Upper lobe of left lung (tissue), 6 donors: ENCODE measurements around the gene WDR19. TPM values are rescaled to one million over a fixed set of nuclear protein-coding genes. Genes with fewer than 3 reads are reported as not detected.
A peak's percentile ranks its signal among the peaks of the same experiment; 100 is the strongest.

Experiments used
- ATAC-seq, 2 donors: fragments of 200-7000 bp; cut with Tn5 transposase; one replicate each; pipeline ENCODE4 v1.9.1; 2022; ENCODE audit warnings: mild to moderate bottlenecking in 2 of 2, moderate library complexity in 2 of 2; ENCODE audit not compliant: low FRiP score in 2 of 2
- DNase-seq, 2 donors: peaks; one replicate each; pipeline ENCODE4 v3.0.0-alpha.2; 2019 to 2020
- H3K27ac ChIP-seq, 4 donors: fragments of 200-600 bp; sonication (generic); one replicate each; pipeline ENCODE4 v1.5.1; 2016 to 2019
- H3K27me3 ChIP-seq, 4 donors: fragments of 200-600 bp; sonication (generic); one replicate each; pipeline ENCODE4 v1.5.1; 2017 to 2019
- H3K36me3 ChIP-seq, 4 donors: fragments of 200-600 bp; sonication (generic); one replicate each; pipeline ENCODE4 v1.5.1; 2016 to 2019
- H3K4me1 ChIP-seq, 4 donors: fragments of 200-600 bp; sonication (generic); one replicate each; pipeline ENCODE4 v1.5.1; 2018 to 2019
- H3K4me3 ChIP-seq, 4 donors: fragments of 200-600 bp; sonication (generic); one replicate each; pipeline ENCODE4 v1.5.1; 2017 to 2019; ENCODE audit warnings: mild to moderate bottlenecking in 2 of 4, moderate library complexity in 1 of 4
- H3K9me3 ChIP-seq, 4 donors: fragments of 200-600 bp; sonication (generic); one replicate each; pipeline ENCODE4 v1.5.1; 2018 to 2019
- EP300 ChIP-seq, 4 donors: sonication (generic); formaldehyde crosslinking; IDR thresholded peaks; one replicate each; pipeline ENCODE4 v1.5.1; 2017; ENCODE audit warnings: antibody characterized with exemption in 4 of 4, control low read depth in 2 of 4
- POLR2A ChIP-seq, 4 donors: fragments of 450-650 bp; IDR thresholded peaks; one replicate each; pipeline ENCODE4 v1.5.1; 2016 to 2017; ENCODE audit warnings: antibody characterized with exemption in 4 of 4, mild to moderate bottlenecking in 2 of 4
- POLR2AphosphoS5 ChIP-seq, 2 donors: sonication (generic); formaldehyde crosslinking; IDR thresholded peaks; one replicate each; pipeline ENCODE4 v1.5.1; 2017; ENCODE audit warnings: antibody characterized with exemption in 2 of 2
- WGBS, 2 donors: methylation state at CpG; one replicate each; pipeline ENCODE4 v1.1.5; 2017 to 2018; 5-methylcytosine and 5-hydroxymethylcytosine counted together
- total RNA-seq, 6 donors: library from RNA; depleted of rRNA in 4 of 6; stranded (reverse); fragments of >200 nt in 4 of 6; gene quantifications; one replicate each; pipeline versions ENCODE4 v1.1.0 to v1.2.1, GENCODE V29; 2016 to 2021
- TF ChIP-seq, protein P1 (sequence below), 6 experiments: fragments of 450-650 bp in 4 of 6; fragments of 200-600 bp in 2 of 6; sonication (generic) in 2 of 6; IDR thresholded peaks; one replicate each; pipeline ENCODE4 v1.5.1; 2016 to 2019; ENCODE audit warnings: antibody characterized with exemption in 6 of 6
- donor health status: DM: no; HTN: no; CAD: no; lungs with moderate emphysema.
- donor health status: DM: no; HTN: yes; CAD: no; lungs with severe emphysema.

WDR19 gene
- total RNA-seq, 6 donors from 2014 or later = 27.1 to 211 (median 52.3) TPM

DNA sequence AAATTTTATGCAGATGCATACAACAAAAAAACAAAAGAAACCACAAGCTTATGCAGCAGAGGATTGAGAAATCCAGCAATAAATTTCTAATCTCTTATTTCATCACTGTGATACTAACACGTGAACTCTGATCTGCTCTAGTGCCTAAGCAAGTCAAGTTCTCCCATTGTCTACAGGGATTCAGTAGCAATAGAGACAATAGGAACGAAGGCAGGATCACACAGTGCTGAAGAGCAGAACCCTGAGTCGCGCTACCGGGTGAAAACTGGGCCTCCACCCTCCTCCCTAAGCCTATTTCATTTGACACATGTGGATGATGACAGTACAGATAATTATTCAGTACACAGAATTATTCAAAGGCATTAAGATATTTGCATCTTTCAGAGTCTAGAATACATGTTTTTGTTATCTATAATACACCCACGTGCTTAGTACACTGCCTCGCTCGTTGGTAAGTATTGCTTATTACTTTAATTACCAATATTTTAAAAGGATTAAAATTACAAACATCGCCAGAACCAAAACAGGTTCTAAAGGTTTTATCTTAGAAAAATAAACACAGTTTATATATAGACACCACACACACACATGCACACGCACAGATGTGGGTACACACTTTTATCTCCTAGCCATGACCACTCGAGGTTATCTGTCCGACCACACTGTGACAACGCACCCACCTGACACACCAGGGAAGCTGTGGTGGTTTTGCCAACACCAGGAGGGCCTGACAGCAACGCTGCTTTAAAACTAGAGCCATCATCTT, 123.8 kb downstream of the WDR19 start:
- Histone ChIP-seq H3K27ac (no peak overlapping the region), H3K4me3 (no peak overlapping the region), H3K9me3 (no peaks in the 10 kb centered on the region), H3K4me1 (peaks cover 0 to 4% (median 0%) of the 10 kb centered on the region in 4 donors), H3K27me3 (no peaks in the 10 kb centered on the region), H3K36me3 (peaks cover 0 to 91% (median 42%) of the 10 kb centered on the region in 4 donors)
- DNase-seq (no peak), ATAC-seq (no peak)
- WGBS, 2 donors = 81 to 87% methylated on average over 14 of the region's 14 CpGs
- TF ChIP-seq POLR2A (IDR thresholded peaks at IDR 0.05) (no peak), EP300 (IDR thresholded peaks at IDR 0.05) (no peak), POLR2AphosphoS5 (IDR thresholded peaks at IDR 0.05) (no peak)
- TF ChIP-seq, protein P1, sequence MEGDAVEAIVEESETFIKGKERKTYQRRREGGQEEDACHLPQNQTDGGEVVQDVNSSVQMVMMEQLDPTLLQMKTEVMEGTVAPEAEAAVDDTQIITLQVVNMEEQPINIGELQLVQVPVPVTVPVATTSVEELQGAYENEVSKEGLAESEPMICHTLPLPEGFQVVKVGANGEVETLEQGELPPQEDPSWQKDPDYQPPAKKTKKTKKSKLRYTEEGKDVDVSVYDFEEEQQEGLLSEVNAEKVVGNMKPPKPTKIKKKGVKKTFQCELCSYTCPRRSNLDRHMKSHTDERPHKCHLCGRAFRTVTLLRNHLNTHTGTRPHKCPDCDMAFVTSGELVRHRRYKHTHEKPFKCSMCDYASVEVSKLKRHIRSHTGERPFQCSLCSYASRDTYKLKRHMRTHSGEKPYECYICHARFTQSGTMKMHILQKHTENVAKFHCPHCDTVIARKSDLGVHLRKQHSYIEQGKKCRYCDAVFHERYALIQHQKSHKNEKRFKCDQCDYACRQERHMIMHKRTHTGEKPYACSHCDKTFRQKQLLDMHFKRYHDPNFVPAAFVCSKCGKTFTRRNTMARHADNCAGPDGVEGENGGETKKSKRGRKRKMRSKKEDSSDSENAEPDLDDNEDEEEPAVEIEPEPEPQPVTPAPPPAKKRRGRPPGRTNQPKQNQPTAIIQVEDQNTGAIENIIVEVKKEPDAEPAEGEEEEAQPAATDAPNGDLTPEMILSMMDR (IDR thresholded peaks at IDR 0.05) = no peak

DNA sequence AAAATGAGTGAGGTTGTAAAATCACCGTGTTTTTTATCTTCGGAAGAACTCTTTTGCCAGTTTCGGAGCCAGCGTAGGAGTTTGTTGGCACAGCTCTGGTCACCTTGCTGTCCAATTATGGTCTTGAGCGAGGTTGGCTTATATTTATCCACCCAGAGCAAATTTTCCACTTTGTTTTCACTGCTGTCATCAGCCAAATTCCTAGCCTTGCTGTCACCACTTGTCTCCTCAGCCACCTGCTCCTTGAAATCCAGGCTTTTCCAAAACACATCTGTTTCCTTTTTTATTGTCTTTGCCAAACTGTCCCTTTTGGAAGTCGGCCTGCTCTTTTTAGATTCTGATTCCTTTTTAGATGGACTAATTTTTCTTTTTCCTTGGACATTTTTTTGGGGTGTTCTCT, 126.3 kb downstream of the WDR19 start:
- ATAC-seq = no peak
- H3K9me3 ChIP-seq = no peaks in the 10 kb centered on the region
- peaks cover 0 to 86% (median 39%) of the 10 kb centered on the region in 4 donors for H3K36me3 ChIP-seq
- peaks cover 0 to 4% (median 0%) of the 10 kb centered on the region in 4 donors for H3K4me1 ChIP-seq
- no peak for DNase-seq
- no peak overlapping the region for H3K27ac ChIP-seq
- no peak for TF ChIP-seq POLR2A (IDR thresholded peaks at IDR 0.05)
- no peak for TF ChIP-seq EP300 (IDR thresholded peaks at IDR 0.05)
- no peak for TF ChIP-seq POLR2AphosphoS5 (IDR thresholded peaks at IDR 0.05)
- TF ChIP-seq, protein P1 (IDR thresholded peaks at IDR 0.05) = no peak
- 75 to 79% methylated on average over 6 of the region's 6 CpGs for WGBS, 2 donors
- no peak overlapping the region for H3K4me3 ChIP-seq
- H3K27me3 ChIP-seq = no peaks in the 10 kb centered on the region

GRCh38 chr4:39312816-39313215, 130.5 kb downstream of the WDR19 start:
- Histone ChIP-seq H3K27me3 (no peaks in the 10 kb centered on the region), H3K27ac (no peak overlapping the region), H3K4me3 (no peak overlapping the region), H3K36me3 (peaks cover 0 to 75% (median 29%) of the 10 kb centered on the region in 4 donors), H3K9me3 (no peaks in the 10 kb centered on the region), H3K4me1 (peaks cover 0 to 4% (median 0%) of the 10 kb centered on the region in 4 donors)
- DNase-seq (no peak), ATAC-seq (no peak)
- TF ChIP-seq EP300 (IDR thresholded peaks at IDR 0.05) = no peak
- WGBS, 2 donors = 41 to 44% methylated on average over 4 of the region's 4 CpGs

GRCh38 chr4:39319676-39320075, 137.3 kb downstream of the WDR19 start:
- WGBS, 2 donors = 95 to 96% methylated on average over 3 to 4 of the region's 4 CpGs
- DNase-seq (peak in 1 of 2 donors; percentile 17), ATAC-seq (no peak)
- Histone ChIP-seq H3K4me1 (no peaks in the 10 kb centered on the region), H3K9me3 (no peaks in the 10 kb centered on the region), H3K4me3 (no peak overlapping the region), H3K27me3 (no peaks in the 10 kb centered on the region), H3K27ac (no peak overlapping the region), H3K36me3 (peaks cover 0 to 86% (median 20%) of the 10 kb centered on the region in 4 donors)
- TF ChIP-seq POLR2AphosphoS5 (IDR thresholded peaks at IDR 0.05) (no peak), POLR2A (IDR thresholded peaks at IDR 0.05) (no peak), EP300 (IDR thresholded peaks at IDR 0.05) (no peak)
- TF ChIP-seq, protein P1 (IDR thresholded peaks at IDR 0.05) = no peak

DNA sequence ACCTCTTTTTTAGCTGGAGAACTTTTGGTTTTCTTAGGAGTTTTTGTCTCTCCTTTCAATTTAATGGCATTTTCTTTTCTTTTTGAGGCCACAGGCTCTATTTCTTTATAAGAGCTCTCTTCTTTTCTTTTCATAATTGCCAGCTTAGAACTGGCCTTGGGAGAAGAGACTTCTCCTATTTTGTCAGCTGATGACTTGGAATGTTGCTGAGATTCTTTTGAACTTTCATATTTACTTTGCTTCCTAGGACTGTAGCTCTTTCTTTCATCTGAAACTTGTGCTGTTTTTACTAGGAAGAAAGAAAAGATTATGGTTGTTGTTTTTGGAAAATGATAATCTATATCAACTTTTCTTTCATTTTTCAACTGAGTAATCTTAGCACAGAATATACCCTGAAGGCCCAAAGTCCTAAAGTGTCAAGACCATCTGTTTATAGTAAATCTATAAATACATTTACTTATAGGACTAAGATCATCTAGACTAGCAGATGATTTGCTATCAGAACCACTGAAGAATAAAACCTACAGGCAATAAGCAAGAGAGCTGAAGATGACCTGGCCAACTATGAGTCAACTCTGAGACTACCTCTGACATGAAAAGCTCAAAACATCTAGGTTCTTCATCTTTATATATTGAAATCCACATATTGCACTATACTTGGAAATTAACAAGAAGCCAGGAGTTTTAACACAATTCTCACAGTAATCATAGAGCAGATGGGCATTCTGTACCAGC, 138.2 kb downstream of the WDR19 start:
- TF ChIP-seq EP300 (IDR thresholded peaks at IDR 0.05) (no peak), POLR2AphosphoS5 (IDR thresholded peaks at IDR 0.05) (no peak), POLR2A (IDR thresholded peaks at IDR 0.05) (no peak)
- TF ChIP-seq, protein P1 (IDR thresholded peaks at IDR 0.05) = no peak
- Histone ChIP-seq H3K9me3 (no peaks in the 10 kb centered on the region), H3K4me3 (no peak overlapping the region), H3K4me1 (no peaks in the 10 kb centered on the region), H3K27ac (no peak overlapping the region), H3K27me3 (no peaks in the 10 kb centered on the region), H3K36me3 (peaks cover 0 to 84% (median 18%) of the 10 kb centered on the region in 4 donors)
- ATAC-seq = no peak
- no peak for DNase-seq
